HepG2 (cell line): Measurements from ENCODE around the gene RNF40. TPM values are rescaled to one million over a fixed set of nuclear protein-coding genes. Genes with fewer than 3 reads are reported as not detected.
A peak's percentile ranks its signal among the peaks of the same experiment; 100 is the strongest.

Experiments used
- DNMT3B ChIP-seq: conservative IDR thresholded peaks from 2 replicates; pipeline ENCODE4 v1.6.1; 2016; ENCODE audit warnings: missing biosample characterization, control low read depth
- ELF3 ChIP-seq: IDR thresholded peaks from 2 replicates; pipeline ENCODE4 v1.6.1; 2016; ENCODE audit warnings: missing genetic modification reagents, missing compliant biosample characterization
- ELF4 ChIP-seq: sonication (generic); formaldehyde crosslinking; IDR thresholded peaks from 2 replicates; pipeline ENCODE4 v1.5.0; 2020; ENCODE audit warnings: missing genetic modification reagents, mild to moderate bottlenecking, moderate library complexity, borderline replicate concordance
- FLYWCH1 ChIP-seq: sonication (generic); formaldehyde crosslinking; IDR thresholded peaks from 2 replicates; pipeline ENCODE4 v1.8.1; 2023; ENCODE audit warnings: mild to moderate bottlenecking, missing genetic modification reagents
- MLLT10 ChIP-seq: sonication (generic); formaldehyde crosslinking; IDR thresholded peaks from 2 replicates; pipeline ENCODE4 v1.4.0; 2020; ENCODE audit warnings: missing genetic modification reagents
- NFIB ChIP-seq: sonication (generic); formaldehyde crosslinking; IDR thresholded peaks from 2 replicates; pipeline ENCODE4 v1.9.0; 2021; ENCODE audit warnings: missing genetic modification reagents, mild to moderate bottlenecking, borderline replicate concordance
- PAWR ChIP-seq: sonication (generic); formaldehyde crosslinking; IDR thresholded peaks from 2 replicates; pipeline ENCODE4 v1.4.0; 2020; ENCODE audit warnings: missing genetic modification reagents, mild to moderate bottlenecking, borderline replicate concordance
- PLRG1 ChIP-seq: fragments of 450-650 bp; conservative IDR thresholded peaks from 2 replicates; pipeline ENCODE4 v1.6.1; 2016
- POGZ ChIP-seq: sonication (generic); formaldehyde crosslinking; IDR thresholded peaks from 2 replicates; pipeline ENCODE4 v1.4.0; 2020; ENCODE audit warnings: mild to moderate bottlenecking, missing genetic modification reagents
- POLR2G ChIP-seq: fragments of 200-400 bp; formaldehyde crosslinking; IDR thresholded peaks from 2 replicates; pipeline ENCODE4 v1.6.1; 2018; ENCODE audit warnings: mild to moderate bottlenecking, low read depth, low read length, moderate library complexity
- SAP130 ChIP-seq: IDR thresholded peaks from 2 replicates; pipeline ENCODE4 v1.6.1; 2016; ENCODE audit warnings: low read depth
- SOX6 ChIP-seq, 2 experiments: fragments of 450-650 bp in 1 of 2; sonication (generic) in 1 of 2; formaldehyde crosslinking in 1 of 2; IDR thresholded peaks; 2 replicates each; pipeline versions ENCODE4 v1.4.0 to v1.6.1; 2017 to 2020; ENCODE audit warnings: antibody characterized with exemption in 1 of 2, mild to moderate bottlenecking in 1 of 2, missing genetic modification reagents in 1 of 2
- ZFP82 ChIP-seq: sonication (generic); formaldehyde crosslinking; IDR thresholded peaks from 2 replicates; pipeline ENCODE4 v1.5.1; 2020; ENCODE audit warnings: mild to moderate bottlenecking, missing genetic modification reagents, borderline replicate concordance
- ZNF207 ChIP-seq: fragments of 450-650 bp; IDR thresholded peaks from 2 replicates; pipeline ENCODE4 v1.6.1; 2016; ENCODE audit warnings: antibody characterized with exemption, borderline replicate concordance
- ZNF569 ChIP-seq: sonication (generic); formaldehyde crosslinking; IDR thresholded peaks from 2 replicates; pipeline ENCODE4 v1.5.0; 2020; ENCODE audit warnings: mild to moderate bottlenecking, missing genetic modification reagents, moderate library complexity, borderline replicate concordance
- ZNF589 ChIP-seq: sonication (generic); formaldehyde crosslinking; conservative IDR thresholded peaks from 2 replicates; pipeline ENCODE4 v1.8.0; 2022; ENCODE audit warnings: mild to moderate bottlenecking, moderate library complexity, missing genetic modification reagents
- polyA plus RNA-seq, 8 experiments: library from polyadenylated mRNA; depleted of rRNA in 3 of 8; stranded (reverse) in 7 of 8; unstranded in 1 of 8; fragments of >200 nt; fragmentation: Illumina TruSeq in 4 of 8; extraction: Trizol in 4 of 8; gene quantifications; 2 replicates each; pipeline versions ENCODE4 v1.2.1 to v1.2.3, GENCODE V29; 2011 to 2016; ENCODE audit warnings: low read depth in 4 of 8, missing spikeins in 1 of 8, mixed read lengths in 1 of 8; ENCODE audit not compliant: insufficient read depth in 1 of 8
- total RNA-seq, 5 experiments: library from RNA; depleted of rRNA; stranded (reverse); fragments of >200 nt; fragmentation: Illumina TruSeq; extraction: Trizol; gene quantifications; 2 replicates each; pipeline ENCODE4 v1.2.3, GENCODE V29; 2016; ENCODE audit warnings: low read depth in 1 of 5
- TF ChIP-seq, protein P1 (sequence below): sonication (generic); formaldehyde crosslinking; IDR thresholded peaks from 2 replicates; pipeline ENCODE4 v1.5.0; 2020; ENCODE audit warnings: mild to moderate bottlenecking, missing genetic modification reagents
- TF ChIP-seq, protein P2 (sequence below): sonication (generic); formaldehyde crosslinking; IDR thresholded peaks from 2 replicates; pipeline ENCODE4 v1.4.0; 2020; ENCODE audit warnings: missing genetic modification reagents
- TF ChIP-seq, protein P3 (sequence below): sonication (generic); formaldehyde crosslinking; IDR thresholded peaks from 2 replicates; pipeline ENCODE4 v1.5.0; 2020; ENCODE audit warnings: missing genetic modification reagents
- TF ChIP-seq, protein P4 (sequence below): IDR thresholded peaks from 2 replicates; pipeline ENCODE4 v1.6.1; 2018; ENCODE audit warnings: missing genetic modification reagents
- TF ChIP-seq, protein P5 (sequence below): sonication (generic); formaldehyde crosslinking; IDR thresholded peaks from 2 replicates; pipeline ENCODE4 v1.8.1; 2023; ENCODE audit warnings: mild to moderate bottlenecking, inconsistent platforms, moderate library complexity, missing genetic modification reagents, borderline replicate concordance
- TF ChIP-seq, protein P6 (sequence below): sonication (generic); formaldehyde crosslinking; IDR thresholded peaks from 2 replicates; pipeline ENCODE4 v1.8.1; 2023; ENCODE audit warnings: mild to moderate bottlenecking, missing genetic modification reagents, borderline replicate concordance

The RNF40 gene
- total and polyA plus RNA-seq, 2 of the 13 experiments (the other 11 are each of a cell fraction or from before 2014, with no cell fraction given), result 84.0 to 85.6 TPM

DNA sequence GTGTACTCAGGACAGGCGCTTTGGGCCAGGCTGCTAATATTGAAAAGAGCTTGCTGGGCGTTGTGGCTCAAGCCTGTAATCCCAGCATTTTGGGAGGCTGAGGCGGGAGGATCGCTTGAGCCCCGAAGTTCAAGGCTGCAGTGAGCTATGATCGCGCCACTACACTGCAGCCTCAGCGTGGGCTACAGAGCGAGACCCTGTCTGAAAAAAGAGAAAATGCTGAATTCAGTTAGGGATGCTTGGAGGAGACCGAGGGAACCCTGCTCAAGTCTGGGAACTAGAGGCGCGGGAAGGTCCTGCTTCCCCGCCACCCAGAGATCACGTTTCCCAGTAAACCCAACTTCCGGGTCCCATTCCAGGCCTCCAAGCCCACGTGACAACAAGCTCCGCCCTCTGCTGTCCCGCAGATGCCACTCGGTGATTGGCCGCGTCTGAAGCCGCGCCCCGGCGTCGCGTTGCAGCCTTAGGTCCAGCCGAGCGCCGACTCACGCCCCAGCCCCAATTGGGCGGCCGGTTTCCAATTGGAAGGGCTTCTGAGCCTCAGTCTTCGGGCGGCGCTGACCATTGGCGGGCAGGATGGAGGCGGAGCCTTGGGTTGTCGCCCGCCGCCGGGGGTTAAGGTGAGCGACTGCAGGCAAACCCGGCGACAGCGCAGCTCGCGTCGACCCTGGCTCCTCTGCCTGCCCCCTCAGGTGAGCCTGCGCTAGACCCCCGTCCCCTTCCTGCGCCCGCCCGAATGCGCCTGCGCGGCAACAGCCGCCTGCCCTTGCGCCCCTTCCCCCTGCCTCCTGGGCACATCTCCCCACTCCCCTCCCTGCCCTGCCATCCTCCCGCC is 14.1 kb upstream of the RNF40 start, which contains the start of gene PHKG2 (continued):
- TF ChIP-seq, protein P1, sequence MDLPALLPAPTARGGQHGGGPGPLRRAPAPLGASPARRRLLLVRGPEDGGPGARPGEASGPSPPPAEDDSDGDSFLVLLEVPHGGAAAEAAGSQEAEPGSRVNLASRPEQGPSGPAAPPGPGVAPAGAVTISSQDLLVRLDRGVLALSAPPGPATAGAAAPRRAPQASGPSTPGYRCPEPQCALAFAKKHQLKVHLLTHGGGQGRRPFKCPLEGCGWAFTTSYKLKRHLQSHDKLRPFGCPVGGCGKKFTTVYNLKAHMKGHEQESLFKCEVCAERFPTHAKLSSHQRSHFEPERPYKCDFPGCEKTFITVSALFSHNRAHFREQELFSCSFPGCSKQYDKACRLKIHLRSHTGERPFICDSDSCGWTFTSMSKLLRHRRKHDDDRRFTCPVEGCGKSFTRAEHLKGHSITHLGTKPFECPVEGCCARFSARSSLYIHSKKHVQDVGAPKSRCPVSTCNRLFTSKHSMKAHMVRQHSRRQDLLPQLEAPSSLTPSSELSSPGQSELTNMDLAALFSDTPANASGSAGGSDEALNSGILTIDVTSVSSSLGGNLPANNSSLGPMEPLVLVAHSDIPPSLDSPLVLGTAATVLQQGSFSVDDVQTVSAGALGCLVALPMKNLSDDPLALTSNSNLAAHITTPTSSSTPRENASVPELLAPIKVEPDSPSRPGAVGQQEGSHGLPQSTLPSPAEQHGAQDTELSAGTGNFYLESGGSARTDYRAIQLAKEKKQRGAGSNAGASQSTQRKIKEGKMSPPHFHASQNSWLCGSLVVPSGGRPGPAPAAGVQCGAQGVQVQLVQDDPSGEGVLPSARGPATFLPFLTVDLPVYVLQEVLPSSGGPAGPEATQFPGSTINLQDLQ (CRISPR knock-in tag), result peak; percentile 29; the same call in 1 of the 2 replicates
- TF ChIP-seq MLLT10 (CRISPR knock-in tag) (no peak), PAWR (CRISPR knock-in tag) (no peak), ZNF207 (no peak), ELF3 (peak; percentile 96), ZNF589 (no peak), POLR2G (peak; percentile 95), POGZ (no peak), ZFP82 (no peak; the same call in 1 of the 2 replicates), DNMT3B (CRISPR knock-in tag) (no peak; the same call in 1 of the 2 replicates), ELF4 (CRISPR knock-in tag) (peak; percentile 99), FLYWCH1 (no peak), NFIB (CRISPR knock-in tag) (no peak), SAP130 (CRISPR knock-in tag) (peak; percentile 98), PLRG1 (no peak), SOX6 (IDR thresholded peaks at IDR 0.05) (no peak), SOX6 (CRISPR knock-in tag; IDR thresholded peaks at IDR 0.05) (no peak), ZNF569 (CRISPR knock-in tag) (no peak)
- TF ChIP-seq, protein P2, sequence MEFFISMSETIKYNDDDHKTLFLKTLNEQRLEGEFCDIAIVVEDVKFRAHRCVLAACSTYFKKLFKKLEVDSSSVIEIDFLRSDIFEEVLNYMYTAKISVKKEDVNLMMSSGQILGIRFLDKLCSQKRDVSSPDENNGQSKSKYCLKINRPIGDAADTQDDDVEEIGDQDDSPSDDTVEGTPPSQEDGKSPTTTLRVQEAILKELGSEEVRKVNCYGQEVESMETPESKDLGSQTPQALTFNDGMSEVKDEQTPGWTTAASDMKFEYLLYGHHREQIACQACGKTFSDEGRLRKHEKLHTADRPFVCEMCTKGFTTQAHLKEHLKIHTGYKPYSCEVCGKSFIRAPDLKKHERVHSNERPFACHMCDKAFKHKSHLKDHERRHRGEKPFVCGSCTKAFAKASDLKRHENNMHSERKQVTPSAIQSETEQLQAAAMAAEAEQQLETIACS (CRISPR knock-in tag), result no peak
- TF ChIP-seq, protein P3, sequence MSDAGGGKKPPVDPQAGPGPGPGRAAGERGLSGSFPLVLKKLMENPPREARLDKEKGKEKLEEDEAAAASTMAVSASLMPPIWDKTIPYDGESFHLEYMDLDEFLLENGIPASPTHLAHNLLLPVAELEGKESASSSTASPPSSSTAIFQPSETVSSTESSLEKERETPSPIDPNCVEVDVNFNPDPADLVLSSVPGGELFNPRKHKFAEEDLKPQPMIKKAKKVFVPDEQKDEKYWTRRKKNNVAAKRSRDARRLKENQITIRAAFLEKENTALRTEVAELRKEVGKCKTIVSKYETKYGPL (CRISPR knock-in tag), result no peak
- TF ChIP-seq, protein P4, sequence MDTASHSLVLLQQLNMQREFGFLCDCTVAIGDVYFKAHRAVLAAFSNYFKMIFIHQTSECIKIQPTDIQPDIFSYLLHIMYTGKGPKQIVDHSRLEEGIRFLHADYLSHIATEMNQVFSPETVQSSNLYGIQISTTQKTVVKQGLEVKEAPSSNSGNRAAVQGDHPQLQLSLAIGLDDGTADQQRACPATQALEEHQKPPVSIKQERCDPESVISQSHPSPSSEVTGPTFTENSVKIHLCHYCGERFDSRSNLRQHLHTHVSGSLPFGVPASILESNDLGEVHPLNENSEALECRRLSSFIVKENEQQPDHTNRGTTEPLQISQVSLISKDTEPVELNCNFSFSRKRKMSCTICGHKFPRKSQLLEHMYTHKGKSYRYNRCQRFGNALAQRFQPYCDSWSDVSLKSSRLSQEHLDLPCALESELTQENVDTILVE (CRISPR knock-in tag), result 0 out of 2 replicates have a peak, but pooled peaks have one; percentile 47
- TF ChIP-seq, protein P5, sequence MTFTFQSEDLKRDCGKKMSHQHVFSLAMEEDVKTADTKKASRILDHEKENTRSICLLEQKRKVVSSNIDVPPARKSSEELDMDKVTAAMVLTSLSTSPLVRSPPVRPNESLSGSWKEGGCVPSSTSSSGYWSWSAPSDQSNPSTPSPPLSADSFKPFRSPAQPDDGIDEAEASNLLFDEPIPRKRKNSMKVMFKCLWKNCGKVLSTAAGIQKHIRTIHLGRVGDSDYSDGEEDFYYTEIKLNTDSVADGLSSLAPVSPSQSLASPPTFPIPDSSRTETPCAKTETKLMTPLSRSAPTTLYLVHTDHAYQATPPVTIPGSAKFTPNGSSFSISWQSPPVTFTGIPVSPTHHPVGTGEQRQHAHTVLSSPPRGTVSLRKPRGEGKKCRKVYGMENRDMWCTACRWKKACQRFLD (CRISPR knock-in tag), result peak; percentile 41; the same call in 1 of the 2 replicates
- TF ChIP-seq, protein P6, sequence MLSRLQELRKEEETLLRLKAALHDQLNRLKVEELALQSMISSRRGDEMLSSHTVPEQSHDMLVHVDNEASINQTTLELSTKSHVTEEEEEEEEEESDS (CRISPR knock-in tag), result no peak
